Suppressor macrophage (primary cell): Measurements from ENCODE around the gene GET3.
A peak's percentile ranks its signal among the peaks of the same experiment; 100 is the strongest.

Experiments used
- DNase-seq, 4 experiments: peaks; one replicate each; pipeline ENCODE4 v3.0.0-alpha.2; 2020 to 2022

Gene GET3

GRCh38 chr19:12782174-12782423 lies 44.8 kb downstream of the GET3 start:
- DNase-seq = no peak

GRCh38 chr19:12782424-12783290 lies 45.4 kb downstream of the GET3 start:
- DNase-seq = peak; percentile 97 to 99 (median 98)

- DNase-seq = peak in 2 of 4 experiments; percentile 29 to 45
Observed at GRCh38 chr19:12783291-12783848, 46.1 kb downstream of the GET3 start.

- peak; percentile 69 to 85 (median 78) for DNase-seq
Observed at GRCh38 chr19:12783849-12784393, 46.6 kb downstream of the GET3 start.

- DNase-seq = peak in 3 of 4 experiments; percentile 31 to 42 (median 38)
Observed at GRCh38 chr19:12784394-12784870, 47.1 kb downstream of the GET3 start.

GRCh38 chr19:12784871-12785430 lies 47.7 kb downstream of the GET3 start:
- DNase-seq = peak; percentile 43 to 50 (median 47)

GRCh38 chr19:12785431-12786031 lies 48.2 kb downstream of the GET3 start:
- peak; percentile 85 to 93 (median 90) for DNase-seq

GRCh38 chr19:12786141-12786870 lies 49.0 kb downstream of the GET3 start:
- peak; percentile 97 to 99 (median 98) for DNase-seq

- DNase-seq = peak; percentile 44 to 68 (median 66)
Observed at GRCh38 chr19:12786952-12787351, 49.7 kb downstream of the GET3 start.

- DNase-seq = peak in 1 of 4 experiments; percentile 21
Observed at GRCh38 chr19:12787458-12787857, 50.2 kb downstream of the GET3 start.

GRCh38 chr19:12788042-12788681 lies 50.9 kb downstream of the GET3 start:
- peak in 2 of 4 experiments; percentile 11 to 34 for DNase-seq

GRCh38 chr19:12788682-12789097 lies 51.4 kb downstream of the GET3 start:
- DNase-seq = peak; percentile 87 to 94 (median 94)

GRCh38 chr19:12789098-12789903 lies 52.0 kb downstream of the GET3 start:
- no peak for DNase-seq

GRCh38 chr19:12789904-12790619 lies 52.8 kb downstream of the GET3 start:
- DNase-seq = peak; percentile 99 to 100 (median 100)

GRCh38 chr19:12790628-12791344 lies 53.5 kb downstream of the GET3 start:
- DNase-seq = peak; percentile 35 to 59 (median 54)

GRCh38 chr19:12791345-12792050 lies 54.2 kb downstream of the GET3 start, which contains the start of gene JUNB:
TSS of gene JUNB (plus strand) at chr19:12791486. CDS start at chr19:12791772, 286 bp downstream.
- DNase-seq = peak; percentile 99

GRCh38 chr19:12792051-12792852 lies 55.0 kb downstream of the GET3 start:
- peak; percentile 66 to 83 (median 76) for DNase-seq

- peak in 1 of 4 experiments; percentile 39 for DNase-seq
Observed at GRCh38 chr19:12792853-12793289, 55.6 kb downstream of the GET3 start.
